HepG2 (cell line): ENCODE results near the gene ARR3. TPM values are rescaled to one million over a fixed set of nuclear protein-coding genes. Genes with fewer than 3 reads are reported as not detected.

ENCODE experiments used
- KLF9 ChIP-seq: IDR thresholded peaks from 2 replicates; pipeline ENCODE4 v1.6.1; 2016; ENCODE audit warnings: low read depth
- NR1H2 ChIP-seq: sonication (generic); formaldehyde crosslinking; IDR thresholded peaks from 2 replicates; pipeline ENCODE4 v1.8.1; 2022; ENCODE audit warnings: low read depth, missing genetic modification reagents, borderline replicate concordance
- POGZ ChIP-seq: sonication (generic); formaldehyde crosslinking; IDR thresholded peaks from 2 replicates; pipeline ENCODE4 v1.4.0; 2020; ENCODE audit warnings: mild to moderate bottlenecking, missing genetic modification reagents
- SSRP1 ChIP-seq: IDR thresholded peaks from 2 replicates; pipeline ENCODE4 v1.6.1; 2016; ENCODE audit warnings: control low read depth
- ZFP1 ChIP-seq: IDR thresholded peaks from 2 replicates; pipeline ENCODE4 v1.6.1; 2016
- ZFP82 ChIP-seq: sonication (generic); formaldehyde crosslinking; IDR thresholded peaks from 2 replicates; pipeline ENCODE4 v1.5.1; 2020; ENCODE audit warnings: mild to moderate bottlenecking, missing genetic modification reagents, borderline replicate concordance
- ZNF225 ChIP-seq: sonication (generic); formaldehyde crosslinking; IDR thresholded peaks from 2 replicates; pipeline ENCODE4 v1.4.0; 2020; ENCODE audit warnings: mild to moderate bottlenecking, missing genetic modification reagents
- ZNF34 ChIP-seq: sonication (generic); formaldehyde crosslinking; IDR thresholded peaks from 2 replicates; pipeline ENCODE4 v1.4.0; 2020; ENCODE audit warnings: mild to moderate bottlenecking, missing genetic modification reagents, borderline replicate concordance
- ZNF44 ChIP-seq: sonication (generic); formaldehyde crosslinking; IDR thresholded peaks from 2 replicates; pipeline ENCODE4 v1.5.1; 2020; ENCODE audit warnings: mild to moderate bottlenecking, missing genetic modification reagents
- ZNF510 ChIP-seq: sonication (generic); formaldehyde crosslinking; IDR thresholded peaks from 2 replicates; pipeline ENCODE4 v1.4.0; 2020; ENCODE audit warnings: low read depth, mild to moderate bottlenecking, missing genetic modification reagents
- ZNF674 ChIP-seq: sonication (generic); formaldehyde crosslinking; IDR thresholded peaks from 2 replicates; pipeline ENCODE4 v1.5.0; 2020; ENCODE audit warnings: low read depth, mild to moderate bottlenecking, missing genetic modification reagents
- ZNF772 ChIP-seq: sonication (generic); formaldehyde crosslinking; IDR thresholded peaks from 2 replicates; pipeline ENCODE4 v1.5.0; 2020; ENCODE audit warnings: mild to moderate bottlenecking, missing genetic modification reagents
- ZNF839 ChIP-seq: sonication (generic); formaldehyde crosslinking; IDR thresholded peaks from 2 replicates; pipeline ENCODE4 v1.4.0; 2020; ENCODE audit warnings: missing genetic modification reagents, mild to moderate bottlenecking, borderline replicate concordance
- polyA plus RNA-seq, 8 experiments: library from polyadenylated mRNA; depleted of rRNA in 3 of 8; stranded (reverse) in 7 of 8; unstranded in 1 of 8; fragments of >200 nt; fragmentation: Illumina TruSeq in 4 of 8; extraction: Trizol in 4 of 8; gene quantifications; 2 replicates each; pipeline versions ENCODE4 v1.2.1 to v1.2.3, GENCODE V29; 2011 to 2016; ENCODE audit warnings: low read depth in 4 of 8, missing spikeins in 1 of 8, mixed read lengths in 1 of 8; ENCODE audit not compliant: insufficient read depth in 1 of 8
- total RNA-seq, 5 experiments: library from RNA; depleted of rRNA; stranded (reverse); fragments of >200 nt; fragmentation: Illumina TruSeq; extraction: Trizol; gene quantifications; 2 replicates each; pipeline ENCODE4 v1.2.3, GENCODE V29; 2016; ENCODE audit warnings: low read depth in 1 of 5
- TF ChIP-seq, protein P1 (sequence below), 2 experiments: sonication (generic) in 1 of 2; formaldehyde crosslinking in 1 of 2; IDR thresholded peaks; 2 replicates each; pipeline versions ENCODE4 v1.4.0 to v1.6.1; 2016 to 2020; ENCODE audit warnings: borderline replicate concordance in 1 of 2, low read depth in 1 of 2, mild to moderate bottlenecking in 1 of 2, missing genetic modification reagents in 1 of 2
- TF ChIP-seq, protein P2 (sequence below): sonication (generic); formaldehyde crosslinking; IDR thresholded peaks from 2 replicates; pipeline ENCODE4 v1.8.0; 2022; ENCODE audit warnings: missing genetic modification reagents, mild to moderate bottlenecking, inconsistent platforms, borderline replicate concordance
- TF ChIP-seq, protein P3 (sequence below): sonication (generic); formaldehyde crosslinking; IDR thresholded peaks from 2 replicates; pipeline ENCODE4 v1.4.0; 2020; ENCODE audit warnings: missing genetic modification reagents
- TF ChIP-seq, protein P4 (sequence below), 2 experiments: IDR thresholded peaks; 2 replicates each; pipeline ENCODE4 v1.6.1; 2011 to 2012; ENCODE audit warnings: low read length in 2 of 2, borderline replicate concordance in 1 of 2, low read depth in 1 of 2, mild to moderate bottlenecking in 1 of 2, moderate library complexity in 1 of 2
- TF ChIP-seq, protein P5 (sequence below): IDR thresholded peaks from 2 replicates; pipeline ENCODE4 v1.6.1; 2016; ENCODE audit warnings: low read depth, borderline replicate concordance

Gene ARR3
- total and polyA plus RNA-seq, 2 of the 13 experiments (the other 11 are each of a cell fraction or from before 2014, with no cell fraction given), result not detected

DNA sequence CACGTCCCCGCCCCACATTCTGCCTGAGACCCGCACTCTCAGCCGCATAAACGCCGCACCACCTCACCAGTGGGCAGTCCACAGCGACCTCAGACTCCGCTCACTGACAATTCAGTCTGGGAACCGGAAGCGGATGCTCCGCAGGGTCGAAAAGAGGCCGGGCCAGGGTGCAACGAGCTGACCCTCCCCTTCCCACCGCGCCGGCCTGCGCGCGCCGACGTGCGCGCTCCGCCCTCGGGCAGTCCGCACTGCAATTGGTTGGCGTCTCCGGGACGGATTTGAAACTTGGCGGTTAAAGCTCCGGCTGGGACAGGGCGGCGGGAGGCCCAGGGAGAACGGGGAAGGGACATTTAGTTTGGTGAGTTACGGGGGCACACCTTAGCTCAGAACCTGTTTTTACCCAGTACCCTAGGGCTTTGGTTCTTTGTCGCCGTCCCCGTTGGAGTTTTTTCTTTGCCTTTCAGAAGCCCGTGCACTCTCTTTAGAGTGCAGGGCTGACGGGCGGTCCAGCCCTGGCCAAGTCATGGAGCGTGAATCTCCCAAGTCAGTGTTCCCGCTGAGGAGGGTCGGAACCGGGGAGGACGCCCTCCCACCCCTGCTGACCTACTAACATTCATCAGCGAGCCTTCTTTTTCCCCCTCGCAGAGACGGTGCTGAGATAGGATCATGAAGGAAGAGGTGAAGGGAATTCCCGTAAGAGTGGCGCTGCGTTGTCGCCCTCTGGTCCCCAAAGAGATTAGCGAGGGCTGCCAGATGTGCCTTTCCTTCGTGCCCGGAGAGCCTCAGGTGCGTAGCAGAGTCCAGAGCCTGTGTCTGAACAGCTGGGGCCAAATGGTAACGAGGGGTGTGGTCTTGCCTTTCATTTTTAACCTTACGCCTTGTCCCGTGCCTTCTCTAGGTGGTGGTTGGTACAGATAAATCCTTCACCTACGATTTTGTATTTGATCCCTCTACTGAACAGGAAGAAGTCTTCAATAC, 21.9 kb downstream of the ARR3 start, which contains the start of the genes KIF4A and PDZD11 (continued):
- TF ChIP-seq ZNF225 (CRISPR knock-in tag), result no peak
- no peak for TF ChIP-seq ZNF839
- TF ChIP-seq, protein P1, sequence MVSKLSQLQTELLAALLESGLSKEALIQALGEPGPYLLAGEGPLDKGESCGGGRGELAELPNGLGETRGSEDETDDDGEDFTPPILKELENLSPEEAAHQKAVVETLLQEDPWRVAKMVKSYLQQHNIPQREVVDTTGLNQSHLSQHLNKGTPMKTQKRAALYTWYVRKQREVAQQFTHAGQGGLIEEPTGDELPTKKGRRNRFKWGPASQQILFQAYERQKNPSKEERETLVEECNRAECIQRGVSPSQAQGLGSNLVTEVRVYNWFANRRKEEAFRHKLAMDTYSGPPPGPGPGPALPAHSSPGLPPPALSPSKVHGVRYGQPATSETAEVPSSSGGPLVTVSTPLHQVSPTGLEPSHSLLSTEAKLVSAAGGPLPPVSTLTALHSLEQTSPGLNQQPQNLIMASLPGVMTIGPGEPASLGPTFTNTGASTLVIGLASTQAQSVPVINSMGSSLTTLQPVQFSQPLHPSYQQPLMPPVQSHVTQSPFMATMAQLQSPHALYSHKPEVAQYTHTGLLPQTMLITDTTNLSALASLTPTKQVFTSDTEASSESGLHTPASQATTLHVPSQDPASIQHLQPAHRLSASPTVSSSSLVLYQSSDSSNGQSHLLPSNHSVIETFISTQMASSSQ (IDR thresholded peaks at IDR 0.05; ENCODE audit: low read depth), result no peak
- TF ChIP-seq, protein P1 (CRISPR knock-in tag; IDR thresholded peaks at IDR 0.05; ENCODE audit: borderline replicate concordance), result no peak
- TF ChIP-seq, protein P2, sequence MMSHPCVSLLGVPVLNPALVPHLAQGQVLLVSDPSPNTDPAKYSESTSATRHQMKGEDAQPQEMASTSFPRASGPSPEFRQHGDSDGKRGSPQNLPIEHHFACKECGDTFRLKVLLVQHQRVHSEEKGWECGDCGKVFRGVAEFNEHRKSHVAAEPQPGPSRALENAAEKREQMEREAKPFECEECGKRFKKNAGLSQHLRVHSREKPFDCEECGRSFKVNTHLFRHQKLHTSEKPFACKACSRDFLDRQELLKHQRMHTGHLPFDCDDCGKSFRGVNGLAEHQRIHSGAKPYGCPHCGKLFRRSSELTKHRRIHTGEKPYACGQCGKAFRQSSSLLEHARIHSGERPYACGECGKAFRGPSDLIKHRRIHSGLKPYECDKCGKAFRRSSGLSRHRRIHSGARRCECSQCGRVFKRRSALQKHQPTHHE (CRISPR knock-in tag), result no peak
- no peak for TF ChIP-seq NR1H2 (CRISPR knock-in tag)
- no peak for TF ChIP-seq ZFP82 (CRISPR knock-in tag)
- TF ChIP-seq KLF9 (CRISPR knock-in tag), result no peak
- TF ChIP-seq SSRP1 (CRISPR knock-in tag), result no peak
- TF ChIP-seq ZNF34 (CRISPR knock-in tag), result no peak
- TF ChIP-seq ZNF510 (CRISPR knock-in tag), result no peak
- no peak for TF ChIP-seq ZNF44 (CRISPR knock-in tag)
- TF ChIP-seq ZFP1 (CRISPR knock-in tag), result no peak
- no peak for TF ChIP-seq ZNF772 (CRISPR knock-in tag)
- TF ChIP-seq, protein P3, sequence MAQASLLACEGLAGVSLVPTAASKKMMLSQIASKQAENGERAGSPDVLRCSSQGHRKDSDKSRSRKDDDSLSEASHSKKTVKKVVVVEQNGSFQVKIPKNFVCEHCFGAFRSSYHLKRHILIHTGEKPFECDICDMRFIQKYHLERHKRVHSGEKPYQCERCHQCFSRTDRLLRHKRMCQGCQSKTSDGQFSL (CRISPR knock-in tag), result no peak
- peak; percentile 50; the same call in 1 of the 2 replicates for TF ChIP-seq POGZ (CRISPR knock-in tag)
- no peak for TF ChIP-seq ZNF674 (CRISPR knock-in tag)
- TF ChIP-seq, protein P4, sequence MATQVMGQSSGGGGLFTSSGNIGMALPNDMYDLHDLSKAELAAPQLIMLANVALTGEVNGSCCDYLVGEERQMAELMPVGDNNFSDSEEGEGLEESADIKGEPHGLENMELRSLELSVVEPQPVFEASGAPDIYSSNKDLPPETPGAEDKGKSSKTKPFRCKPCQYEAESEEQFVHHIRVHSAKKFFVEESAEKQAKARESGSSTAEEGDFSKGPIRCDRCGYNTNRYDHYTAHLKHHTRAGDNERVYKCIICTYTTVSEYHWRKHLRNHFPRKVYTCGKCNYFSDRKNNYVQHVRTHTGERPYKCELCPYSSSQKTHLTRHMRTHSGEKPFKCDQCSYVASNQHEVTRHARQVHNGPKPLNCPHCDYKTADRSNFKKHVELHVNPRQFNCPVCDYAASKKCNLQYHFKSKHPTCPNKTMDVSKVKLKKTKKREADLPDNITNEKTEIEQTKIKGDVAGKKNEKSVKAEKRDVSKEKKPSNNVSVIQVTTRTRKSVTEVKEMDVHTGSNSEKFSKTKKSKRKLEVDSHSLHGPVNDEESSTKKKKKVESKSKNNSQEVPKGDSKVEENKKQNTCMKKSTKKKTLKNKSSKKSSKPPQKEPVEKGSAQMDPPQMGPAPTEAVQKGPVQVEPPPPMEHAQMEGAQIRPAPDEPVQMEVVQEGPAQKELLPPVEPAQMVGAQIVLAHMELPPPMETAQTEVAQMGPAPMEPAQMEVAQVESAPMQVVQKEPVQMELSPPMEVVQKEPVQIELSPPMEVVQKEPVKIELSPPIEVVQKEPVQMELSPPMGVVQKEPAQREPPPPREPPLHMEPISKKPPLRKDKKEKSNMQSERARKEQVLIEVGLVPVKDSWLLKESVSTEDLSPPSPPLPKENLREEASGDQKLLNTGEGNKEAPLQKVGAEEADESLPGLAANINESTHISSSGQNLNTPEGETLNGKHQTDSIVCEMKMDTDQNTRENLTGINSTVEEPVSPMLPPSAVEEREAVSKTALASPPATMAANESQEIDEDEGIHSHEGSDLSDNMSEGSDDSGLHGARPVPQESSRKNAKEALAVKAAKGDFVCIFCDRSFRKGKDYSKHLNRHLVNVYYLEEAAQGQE (IDR thresholded peaks at IDR 0.05; ENCODE audit: borderline replicate concordance in 1 of 2, low read depth in 1 of 2, low read length in 2 of 2), result no peak
- TF ChIP-seq, protein P5, sequence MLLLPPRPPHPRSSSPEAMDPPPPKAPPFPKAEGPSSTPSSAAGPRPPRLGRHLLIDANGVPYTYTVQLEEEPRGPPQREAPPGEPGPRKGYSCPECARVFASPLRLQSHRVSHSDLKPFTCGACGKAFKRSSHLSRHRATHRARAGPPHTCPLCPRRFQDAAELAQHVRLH (CRISPR knock-in tag), result no peak
